ENCODE measurements around the gene SLC17A5.
"Not testable (repeated sequence)": the region's sequence is repeated elsewhere in the genome, so short reads cannot be mapped to it uniquely, and the experiment has no call there.

Gene SLC17A5

GRCh38 chr6:73565767-73566485 lies 87.9 kb downstream of the SLC17A5 start:
- no peak for DNase-seq (ENCODE audit: low spot score)

DNA sequence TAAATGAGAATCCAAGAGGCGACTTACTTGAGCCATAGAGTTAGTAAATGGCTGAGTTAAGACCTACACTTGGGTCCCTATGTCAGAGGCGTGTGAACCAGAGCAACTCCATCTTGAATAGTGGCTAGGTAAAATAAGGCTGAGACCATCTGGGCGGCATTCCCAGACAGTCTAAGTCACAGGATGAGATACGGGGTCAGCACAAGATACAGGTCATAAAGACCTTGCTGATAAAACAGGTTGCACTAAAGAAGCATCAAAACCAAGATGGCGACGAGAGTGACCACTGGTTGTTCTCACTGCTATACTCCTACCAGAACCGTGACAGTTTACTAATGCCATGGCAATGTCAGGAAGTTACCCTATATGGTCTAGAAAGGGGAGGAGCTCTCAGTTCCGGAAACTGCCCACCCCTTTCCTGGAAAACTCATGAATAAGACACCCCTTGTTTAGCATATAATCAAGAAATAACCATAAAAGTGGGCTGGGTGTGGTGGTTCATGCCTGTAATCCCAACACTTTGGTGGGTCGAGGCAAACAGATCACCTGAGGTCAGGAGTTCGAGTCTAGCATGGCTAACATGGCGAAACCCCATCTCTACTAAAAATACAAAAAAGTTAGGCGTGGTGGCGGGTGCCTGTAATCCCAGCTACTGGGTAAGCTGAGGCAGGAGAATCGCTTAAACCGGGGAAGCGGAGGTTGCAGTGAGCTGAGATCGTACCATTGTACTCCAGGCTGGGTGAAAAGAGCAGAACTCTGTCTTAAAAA lies 89.0 kb downstream of the SLC17A5 start:
- no peak for DNase-seq (ENCODE audit: low spot score)

- no peak for DNase-seq (ENCODE audit: low spot score)
Measured at GRCh38 chr6:73562558-73562957, 91.2 kb downstream of the SLC17A5 start.

DNA sequence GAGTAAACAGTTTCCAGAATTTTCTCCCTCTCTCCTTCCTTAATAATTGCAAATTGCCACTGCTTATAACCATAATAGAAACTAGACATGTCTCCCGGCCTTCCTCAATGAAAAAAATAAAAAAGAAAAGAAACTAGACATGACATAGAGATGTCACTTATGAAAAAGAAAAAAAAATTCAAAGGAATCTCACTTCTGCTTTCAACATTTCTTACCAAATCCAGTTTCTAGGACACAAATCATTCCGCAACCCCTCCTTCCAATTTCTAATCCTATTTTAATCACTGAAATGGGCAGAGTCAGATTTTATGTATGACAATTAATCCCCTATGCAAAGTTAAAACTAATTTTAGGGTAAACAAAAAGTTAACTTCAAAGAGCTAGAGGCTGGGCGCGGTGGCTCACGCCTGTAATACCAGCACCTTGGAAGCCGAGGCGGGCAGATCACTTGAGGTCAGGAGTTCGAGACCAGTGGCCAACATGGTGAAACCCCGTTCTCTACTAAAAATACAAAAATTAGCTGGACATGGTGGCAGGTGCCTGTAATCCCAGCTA lies 92.9 kb downstream of the SLC17A5 start:
- DNase-seq (ENCODE audit: low spot score): no peak

DNA sequence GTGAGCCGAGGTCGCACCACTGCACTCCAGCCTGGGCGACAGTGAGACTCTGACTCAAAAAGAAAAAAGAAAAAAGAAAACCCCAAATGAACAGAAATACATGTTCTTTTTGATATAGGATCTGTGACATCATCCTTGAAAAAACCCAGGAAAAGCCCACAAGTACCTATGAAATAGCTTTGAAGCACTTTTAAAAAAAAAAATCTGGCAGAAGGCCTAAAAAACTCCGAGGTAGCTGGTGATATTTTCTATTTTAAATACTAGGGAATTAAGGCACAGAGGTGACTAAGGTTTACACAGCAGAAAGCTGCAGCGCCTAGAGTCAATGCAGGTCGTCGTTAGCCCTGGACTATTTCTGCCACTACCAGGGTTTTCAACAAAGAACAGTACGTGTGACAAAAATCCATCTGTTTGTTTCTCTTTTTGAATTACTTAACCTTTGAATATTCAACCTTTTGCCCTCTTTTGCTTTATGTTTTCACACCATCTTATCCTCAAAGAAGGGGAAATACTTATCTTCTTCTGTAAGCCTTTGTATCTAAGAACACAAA lies 93.5 kb downstream of the SLC17A5 start:
- no peak for DNase-seq (ENCODE audit: low spot score)

GRCh38 chr6:73559399-73559794 lies 94.4 kb downstream of the SLC17A5 start:
- DNase-seq (ENCODE audit: low spot score): not testable (repeated sequence)

DNA sequence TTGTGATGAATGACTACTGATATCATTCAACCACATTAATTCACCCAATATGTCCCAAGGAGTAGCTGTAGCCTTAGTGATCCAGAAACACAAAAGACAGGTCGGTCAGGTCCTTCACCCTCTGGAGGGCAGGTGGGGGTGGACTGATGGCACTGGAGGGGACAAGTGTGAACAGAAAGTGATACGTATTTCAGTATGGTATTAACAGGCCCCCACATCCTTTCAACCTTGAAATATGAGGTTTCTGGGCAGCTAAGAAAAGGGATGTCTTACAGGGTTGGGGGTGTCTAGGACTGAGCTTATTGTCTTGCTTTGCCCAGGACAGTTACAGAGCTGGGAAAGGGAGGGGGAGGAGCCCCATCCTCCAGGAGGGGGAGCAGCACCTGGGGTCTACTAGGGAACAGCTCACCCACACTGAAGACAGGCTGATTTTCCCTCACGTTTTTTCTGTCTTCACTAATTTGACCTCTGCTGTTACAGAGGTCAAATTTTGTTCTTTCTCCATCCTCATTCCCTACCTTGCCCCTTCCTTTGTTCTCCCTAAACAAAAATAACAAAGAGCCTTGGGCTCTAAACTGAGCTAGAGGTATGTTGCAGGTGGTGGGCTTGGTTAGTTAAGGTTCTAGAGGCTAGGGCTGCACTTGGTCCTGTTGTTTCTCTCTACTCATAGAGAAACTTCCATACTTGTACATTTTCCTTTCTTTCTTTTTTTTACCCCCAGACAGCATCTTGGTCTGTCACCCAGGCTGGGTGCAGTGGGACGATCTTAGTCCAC lies 95.0 kb downstream of the SLC17A5 start:
- no peak for DNase-seq (ENCODE audit: low spot score)

DNA sequence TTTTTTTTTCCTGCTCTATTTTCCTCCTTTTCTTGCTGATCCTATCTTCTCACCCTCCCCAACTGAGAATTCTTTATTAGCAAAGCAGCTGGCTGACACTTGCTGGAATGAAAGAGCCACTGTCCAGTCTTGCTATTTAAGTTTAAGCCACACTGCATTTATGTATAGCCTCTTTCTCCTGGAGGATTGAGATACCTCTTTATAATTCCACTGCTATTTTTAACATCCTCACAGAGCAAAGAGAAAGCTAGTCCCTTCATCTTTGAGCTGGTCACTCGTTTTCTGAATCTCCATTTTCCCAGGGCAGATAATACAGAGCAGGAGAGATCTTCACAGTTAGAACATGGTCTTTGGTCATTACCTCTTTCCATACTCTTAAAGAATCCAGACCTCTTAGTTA lies 97.0 kb downstream of the SLC17A5 start:
- DNase-seq (ENCODE audit: low spot score): no peak

DNA sequence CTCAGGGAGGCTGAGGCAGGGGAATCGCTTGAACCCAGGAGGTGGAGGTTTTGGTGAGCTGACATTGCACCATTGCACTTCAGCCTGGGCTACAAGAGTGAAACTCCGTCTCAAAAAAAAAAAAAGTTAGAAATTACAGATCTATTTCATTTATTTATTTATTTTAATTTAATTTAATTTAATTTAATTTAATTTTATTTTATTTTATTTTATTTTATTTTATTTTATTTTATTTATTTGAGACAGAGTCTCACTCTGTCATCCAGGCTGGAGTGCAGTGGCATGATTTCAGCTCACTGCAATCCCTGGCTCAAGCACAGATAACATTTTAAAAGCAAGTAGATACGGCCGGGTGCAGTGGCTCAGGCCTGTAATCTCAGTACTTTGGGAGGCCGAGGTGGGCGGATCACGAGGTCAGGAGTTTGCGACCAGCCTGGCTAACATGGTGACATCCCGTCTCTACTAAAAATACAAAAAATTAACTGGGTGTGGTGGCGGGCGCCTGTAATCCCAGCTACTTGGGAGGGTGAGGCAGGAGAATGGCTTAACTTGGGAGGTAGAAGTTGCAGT lies 98.3 kb downstream of the SLC17A5 start:
- not testable (repeated sequence) for DNase-seq (ENCODE audit: low spot score)

- not testable (repeated sequence) for DNase-seq (ENCODE audit: low spot score)
Measured at GRCh38 chr6:73551115-73551514, 102.7 kb downstream of the SLC17A5 start.

DNA sequence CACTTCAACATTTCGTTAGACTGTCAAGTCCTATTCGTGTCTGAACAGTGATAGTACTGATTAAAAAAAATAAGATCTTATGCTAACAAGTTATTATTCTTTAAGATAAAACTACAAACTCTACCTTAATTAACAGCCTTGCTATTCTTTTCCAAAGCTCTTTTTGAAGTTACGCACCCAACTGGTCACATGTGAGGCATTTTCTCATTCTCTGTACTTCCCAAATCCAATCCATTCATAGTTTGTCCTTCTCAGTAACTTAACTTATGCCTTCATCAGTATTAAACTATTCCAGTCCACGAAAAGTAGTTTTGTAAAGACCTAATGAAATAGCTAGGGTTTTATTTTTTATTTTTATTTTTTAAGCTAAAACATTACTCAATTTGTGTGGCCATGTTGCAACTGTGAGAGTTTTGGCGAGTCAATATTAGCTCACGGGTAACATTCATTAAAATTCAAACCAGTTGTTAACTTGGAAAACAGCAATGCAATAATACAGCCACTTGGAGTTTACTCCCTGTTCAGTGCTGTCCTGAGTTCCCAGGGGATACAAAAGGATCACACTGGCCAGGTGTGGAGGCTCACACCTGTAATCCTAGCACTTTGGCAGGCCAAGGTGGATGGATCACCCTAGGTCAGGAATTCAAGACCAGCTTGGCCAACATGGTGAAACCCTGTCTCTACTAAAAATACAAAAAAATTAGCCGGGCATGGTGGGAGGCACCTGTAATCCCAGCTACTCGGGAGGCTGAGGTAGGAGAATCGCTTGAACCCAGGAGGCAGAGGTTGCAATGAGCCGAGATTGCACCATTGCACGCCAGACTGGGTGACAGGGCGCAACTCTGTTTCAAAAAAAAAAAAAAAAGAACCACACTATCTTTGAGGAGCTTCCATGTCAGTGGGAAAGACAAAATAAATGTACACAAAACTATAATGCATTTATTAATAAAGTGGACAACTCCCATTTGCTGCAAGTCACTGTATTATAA lies 105.0 kb downstream of the SLC17A5 start:
- DNase-seq (ENCODE audit: low spot score): no peak

DNA sequence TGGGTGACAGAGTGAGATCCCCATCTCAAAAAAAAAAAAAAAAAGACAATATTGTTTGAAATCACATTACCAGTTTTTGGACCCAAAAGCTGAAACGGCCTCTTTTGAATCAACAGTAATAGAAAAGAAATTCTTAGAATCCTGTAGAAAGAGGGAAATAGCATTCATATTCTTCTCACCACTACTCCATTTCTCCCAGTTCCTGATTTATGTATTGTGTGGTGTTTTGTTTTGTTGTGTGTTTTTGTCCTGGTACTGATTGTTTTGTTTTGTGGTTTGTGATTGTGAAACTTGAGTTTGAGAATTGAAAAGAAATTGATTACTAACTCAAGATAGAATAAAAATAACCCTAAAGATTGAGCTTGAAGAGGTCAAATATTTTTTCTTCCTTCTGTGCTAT lies 106.8 kb downstream of the SLC17A5 start:
- DNase-seq (ENCODE audit: low spot score): no peak

Data from cerebellar cortex (tissue), 1 donor.